K562 (cell line): ENCODE results near the gene TMEM120B. TPM values are rescaled to one million over a fixed set of nuclear protein-coding genes. Genes with fewer than 3 reads are reported as not detected.

Experiments used
- BHLHE40 ChIP-seq: IDR thresholded peaks from 2 replicates; pipeline ENCODE4 v1.6.1; 2011; ENCODE audit warnings: low read length, improper control_type of control experiment
- BRD4 ChIP-seq: fragments of 200-600 bp; sonication (generic); IDR thresholded peaks from 2 replicates; pipeline ENCODE4 v1.6.1; 2017; ENCODE audit warnings: inconsistent platforms
- CREB1 ChIP-seq, 2 experiments: sonication (generic) in 1 of 2; formaldehyde crosslinking in 1 of 2; IDR thresholded peaks; 2 replicates each; pipeline versions ENCODE4 v1.6.1 to v1.8.0; 2012 to 2022; ENCODE audit warnings: inconsistent platforms in 1 of 2, mild to moderate bottlenecking in 1 of 2, missing genetic modification reagents in 1 of 2, moderate library complexity in 1 of 2
- CREBBP ChIP-seq: IDR thresholded peaks from one replicate; pipeline ENCODE4 v1.6.1; 2012; ENCODE audit warnings: low read depth, mild to moderate bottlenecking, control low read depth, inconsistent platforms, low read length
- FOSL1 ChIP-seq: fragments of 200-800 bp; sonication (Bioruptor generic); conservative IDR thresholded peaks from 2 replicates; pipeline ENCODE4 v1.6.1; 2016; ENCODE audit warnings: missing genetic modification characterization, missing compliant biosample characterization
- LEF1 ChIP-seq: fragments of 450-650 bp; IDR thresholded peaks from 2 replicates; pipeline ENCODE4 v1.6.1; 2016; ENCODE audit warnings: mild to moderate bottlenecking
- MAFG ChIP-seq: fragments of 450-650 bp; conservative IDR thresholded peaks from 2 replicates; pipeline ENCODE4 v1.6.1; 2016; ENCODE audit warnings: missing genetic modification characterization, missing compliant biosample characterization
- MXD1 ChIP-seq: fragments of 250-450 bp; sonication (Bioruptor Pico); IDR thresholded peaks from 2 replicates; pipeline ENCODE4 v1.8.0; 2021; ENCODE audit warnings: borderline replicate concordance, mild to moderate bottlenecking, moderate library complexity; ENCODE audit not compliant: poor library complexity, severe bottlenecking
- NCOA6 ChIP-seq: fragments of 450-650 bp; IDR thresholded peaks from 2 replicates; pipeline ENCODE4 v1.6.1; 2017; ENCODE audit warnings: mild to moderate bottlenecking
- NFIC ChIP-seq: fragments of 450-650 bp; IDR thresholded peaks from 2 replicates; pipeline ENCODE4 v1.6.1; 2017; ENCODE audit warnings: mild to moderate bottlenecking, inconsistent platforms
- PHF21A ChIP-seq: fragments of 450-650 bp; IDR thresholded peaks from 2 replicates; pipeline ENCODE4 v1.6.1; 2017; ENCODE audit warnings: low read depth, borderline replicate concordance
- PRDM10 ChIP-seq: fragments of 450-650 bp; IDR thresholded peaks from 2 replicates; pipeline ENCODE4 v1.6.1; 2018; ENCODE audit not compliant: partially characterized antibody
- TEAD1 ChIP-seq, 2 experiments: fragments of 450-650 bp in 1 of 2; sonication (generic) in 1 of 2; formaldehyde crosslinking; IDR thresholded peaks; 2 replicates each; pipeline versions ENCODE4 v1.4.0 to v1.8.0; 2020 to 2022; ENCODE audit warnings: mild to moderate bottlenecking in 2 of 2, missing genetic modification reagents in 1 of 2
- YY1 ChIP-seq, 3 experiments: IDR thresholded peaks; 2 replicates each; pipeline ENCODE4 v1.6.1; 2011; ENCODE audit warnings: low read length in 2 of 3, mild to moderate bottlenecking in 2 of 3, moderate library complexity in 2 of 3, borderline replicate concordance in 1 of 3, control low read depth in 1 of 3, low read depth in 1 of 3; ENCODE audit not compliant: insufficient read depth in 3 of 3, insufficient replicate concordance in 2 of 3, control insufficient read depth in 1 of 3, insufficient read length in 1 of 3; ENCODE audit errors: extremely low read depth in 1 of 3
- ZBED1 ChIP-seq: IDR thresholded peaks from 2 replicates; pipeline ENCODE4 v1.6.1; 2014
- ZNF263 ChIP-seq: sonication (generic); formaldehyde crosslinking; IDR thresholded peaks from 2 replicates; pipeline ENCODE4 v1.8.0; 2022; ENCODE audit warnings: mild to moderate bottlenecking, missing genetic modification reagents, borderline replicate concordance
- ZSCAN29 ChIP-seq: fragments of 450-650 bp; IDR thresholded peaks from 2 replicates; pipeline ENCODE4 v1.6.1; 2017
- polyA plus RNA-seq, 8 experiments: library from polyadenylated mRNA; depleted of rRNA in 4 of 8; stranded (reverse) in 5 of 8; unstranded in 3 of 8; fragments of >200 nt; fragmentation: Nextera tagmentation in 2 of 8; fragmentation: Illumina TruSeq in 1 of 8; extraction: Ambion mirVana in 2 of 8; extraction: Trizol in 1 of 8; gene quantifications; 2 replicates each; pipeline versions ENCODE4 v1.2.1 to v1.2.3, GENCODE V29; 2011 to 2014; ENCODE audit warnings: inconsistent platforms in 1 of 8, missing spikeins in 1 of 8
- total RNA-seq, 7 experiments: library from RNA; depleted of rRNA in 6 of 7; stranded (reverse); fragments of >200 nt in 6 of 7; fragmentation: Illumina TruSeq in 2 of 7; extraction: Trizol in 2 of 7; gene quantifications; 2 replicates each; pipeline versions ENCODE4 v1.2.1 to v1.2.3, GENCODE V29; 2011 to 2021; ENCODE audit warnings: low replicate concordance in 1 of 7
- TF ChIP-seq, protein P1 (sequence below): fragments of 450-650 bp; IDR thresholded peaks from 2 replicates; pipeline ENCODE4 v1.6.1; 2017; ENCODE audit warnings: antibody characterized with exemption, mild to moderate bottlenecking

TMEM120B gene
- total and polyA plus RNA-seq, 9 of the 15 experiments (the other 6 are each of a cell fraction or from before 2014, with no cell fraction given) = 1.7 to 18.6 (median 7.4) TPM

GRCh38 chr12:121797937-121798786, 85.6 kb downstream of the TMEM120B start (continued):
- TF ChIP-seq, protein P1, sequence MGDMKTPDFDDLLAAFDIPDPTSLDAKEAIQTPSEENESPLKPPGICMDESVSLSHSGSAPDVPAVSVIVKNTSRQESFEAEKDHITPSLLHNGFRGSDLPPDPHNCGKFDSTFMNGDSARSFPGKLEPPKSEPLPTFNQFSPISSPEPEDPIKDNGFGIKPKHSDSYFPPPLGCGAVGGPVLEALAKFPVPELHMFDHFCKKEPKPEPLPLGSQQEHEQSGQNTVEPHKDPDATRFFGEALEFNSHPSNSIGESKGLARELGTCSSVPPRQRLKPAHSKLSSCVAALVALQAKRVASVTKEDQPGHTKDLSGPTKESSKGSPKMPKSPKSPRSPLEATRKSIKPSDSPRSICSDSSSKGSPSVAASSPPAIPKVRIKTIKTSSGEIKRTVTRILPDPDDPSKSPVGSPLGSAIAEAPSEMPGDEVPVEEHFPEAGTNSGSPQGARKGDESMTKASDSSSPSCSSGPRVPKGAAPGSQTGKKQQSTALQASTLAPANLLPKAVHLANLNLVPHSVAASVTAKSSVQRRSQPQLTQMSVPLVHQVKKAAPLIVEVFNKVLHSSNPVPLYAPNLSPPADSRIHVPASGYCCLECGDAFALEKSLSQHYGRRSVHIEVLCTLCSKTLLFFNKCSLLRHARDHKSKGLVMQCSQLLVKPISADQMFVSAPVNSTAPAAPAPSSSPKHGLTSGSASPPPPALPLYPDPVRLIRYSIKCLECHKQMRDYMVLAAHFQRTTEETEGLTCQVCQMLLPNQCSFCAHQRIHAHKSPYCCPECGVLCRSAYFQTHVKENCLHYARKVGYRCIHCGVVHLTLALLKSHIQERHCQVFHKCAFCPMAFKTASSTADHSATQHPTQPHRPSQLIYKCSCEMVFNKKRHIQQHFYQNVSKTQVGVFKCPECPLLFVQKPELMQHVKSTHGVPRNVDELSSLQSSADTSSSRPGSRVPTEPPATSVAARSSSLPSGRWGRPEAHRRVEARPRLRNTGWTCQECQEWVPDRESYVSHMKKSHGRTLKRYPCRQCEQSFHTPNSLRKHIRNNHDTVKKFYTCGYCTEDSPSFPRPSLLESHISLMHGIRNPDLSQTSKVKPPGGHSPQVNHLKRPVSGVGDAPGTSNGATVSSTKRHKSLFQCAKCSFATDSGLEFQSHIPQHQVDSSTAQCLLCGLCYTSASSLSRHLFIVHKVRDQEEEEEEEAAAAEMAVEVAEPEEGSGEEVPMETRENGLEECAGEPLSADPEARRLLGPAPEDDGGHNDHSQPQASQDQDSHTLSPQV = peak; percentile 82; the same call in 1 of the 2 replicates
- TF ChIP-seq ZNF263 (CRISPR knock-in tag) (peak; percentile 31; the same call in 1 of the 2 replicates), FOSL1 (tag) (no peak), LEF1 (peak; percentile 48; the same call in 1 of the 2 replicates), YY1 (IDR thresholded peaks at IDR 0.05; ENCODE audit: borderline replicate concordance in 1 of 3, control insufficient read depth in 1 of 3, extremely low read depth in 1 of 3, insufficient read depth in 3 of 3, insufficient read length in 1 of 3, insufficient replicate concordance in 2 of 3, low read depth in 1 of 3, low read length in 2 of 3) (peak in 1 of 3 experiments; percentile 70), NCOA6 (no peak), TEAD1 (CRISPR knock-in tag; IDR thresholded peaks at IDR 0.05) (0 out of 4 replicates have a peak, but pooled peaks of 1 of the 2 experiments have one; percentile 9), ZSCAN29 (no peak), CREB1 (IDR thresholded peaks at IDR 0.05) (no peak), CREB1 (CRISPR knock-in tag; IDR thresholded peaks at IDR 0.05) (0 out of 2 replicates have a peak, but pooled peaks have one; percentile 21), MAFG (tag) (no peak), NFIC (peak; percentile 58), BRD4 (0 out of 2 replicates have a peak, but pooled peaks have one; percentile 43), PRDM10 (peak; percentile 57), CREBBP (no peak), BHLHE40 (peak; percentile 70; the same call in 1 of the 2 replicates), ZBED1 (0 out of 2 replicates have a peak, but pooled peaks have one; percentile 43), PHF21A (0 out of 2 replicates have a peak, but pooled peaks have one; percentile 13), MXD1 (CRISPR knock-in tag) (peak; percentile 9)
